Neuronal stem cell (in vitro differentiated cells): ENCODE data around the gene CPAMD8.
A peak's percentile ranks its signal among the peaks of the same experiment; 100 is the strongest.

ENCODE experiments used
- DNase-seq: peaks from one replicate; pipeline ENCODE4 v3.0.0-alpha.2; 2013; ENCODE audit warnings: low spot score
- H2AFZ ChIP-seq: one replicate; pipeline ENCODE4 v1.6.1; 2013; ENCODE audit warnings: mild to moderate bottlenecking, low read length, inconsistent platforms
- H2AK5ac ChIP-seq: 2 replicates; pipeline ENCODE4 v1.6.1; 2013; ENCODE audit warnings: low read depth, mild to moderate bottlenecking, inconsistent platforms, low read length, moderate library complexity, mixed read lengths
- H2BK120ac ChIP-seq: 2 replicates; pipeline ENCODE4 v1.6.1; 2013; ENCODE audit warnings: low read depth, mild to moderate bottlenecking, inconsistent platforms, low read length, moderate library complexity, mixed read lengths
- H2BK12ac ChIP-seq: one replicate; pipeline ENCODE4 v1.6.1; 2013; ENCODE audit warnings: low read length, inconsistent platforms
- H2BK15ac ChIP-seq: 2 replicates; pipeline ENCODE4 v1.6.1; 2013; ENCODE audit warnings: mild to moderate bottlenecking, low read length, inconsistent platforms, mixed read lengths
- H2BK5ac ChIP-seq: one replicate; pipeline ENCODE4 v1.6.1; 2013; ENCODE audit warnings: inconsistent platforms, mild to moderate bottlenecking, low read length, moderate library complexity
- H3K14ac ChIP-seq: one replicate; pipeline ENCODE4 v1.6.1; 2013; ENCODE audit warnings: low read length, inconsistent platforms
- H3K18ac ChIP-seq: 2 replicates; pipeline ENCODE4 v1.6.1; 2013; ENCODE audit warnings: low read length, inconsistent platforms
- H3K23ac ChIP-seq: 2 replicates; pipeline ENCODE4 v1.6.1; 2013; ENCODE audit warnings: low read depth, mild to moderate bottlenecking, mixed read lengths, low read length, inconsistent platforms; ENCODE audit not compliant: poor library complexity
- H3K27ac ChIP-seq: replicated peaks from 3 replicates; pipeline ENCODE4 v1.5.1; 2013; ENCODE audit warnings: low read length, inconsistent platforms
- H3K27me3 ChIP-seq, 3 experiments: 2 replicates each; pipeline ENCODE4 v1.6.1; 2013; ENCODE audit warnings: low read length in 3 of 3, mild to moderate bottlenecking in 2 of 3, inconsistent platforms in 1 of 3, low read depth in 1 of 3, mixed read lengths in 1 of 3, moderate library complexity in 1 of 3; ENCODE audit not compliant: control insufficient read depth in 3 of 3, insufficient read depth in 3 of 3
- H3K36me3 ChIP-seq, 2 donors: replicated peaks in 1 of 2; 2 replicates each; pipeline ENCODE4 v1.6.1; 2013; ENCODE audit warnings: low read length in 2 of 2; ENCODE audit not compliant: control insufficient read depth in 2 of 2, insufficient read depth in 2 of 2
- H3K4ac ChIP-seq: 2 replicates; pipeline ENCODE4 v1.6.1; 2013; ENCODE audit warnings: inconsistent platforms, mild to moderate bottlenecking, low read length, moderate library complexity
- H3K4me1 ChIP-seq, 2 donors: 1 replicate in 1 of 2; 2 replicates in 1 of 2; pipeline ENCODE4 v1.6.1; 2013; ENCODE audit warnings: low read length in 2 of 2, low read depth in 1 of 2; ENCODE audit not compliant: control insufficient read depth in 2 of 2, insufficient read depth in 1 of 2
- H3K4me2 ChIP-seq: one replicate; pipeline ENCODE4 v1.6.1; 2013; ENCODE audit warnings: mild to moderate bottlenecking, low read length, inconsistent platforms; ENCODE audit not compliant: insufficient read depth, poor library complexity, severe bottlenecking
- H3K4me3 ChIP-seq, 2 donors: 2 replicates each; pipeline ENCODE4 v1.5.1; 2013; ENCODE audit warnings: low read length in 2 of 2, mild to moderate bottlenecking in 2 of 2, inconsistent platforms in 1 of 2, moderate library complexity in 1 of 2
- H3K79me1 ChIP-seq: one replicate; pipeline ENCODE4 v1.6.1; 2013; ENCODE audit warnings: low read depth, mild to moderate bottlenecking, inconsistent platforms, low read length, moderate library complexity
- H3K9ac ChIP-seq: one replicate; pipeline ENCODE4 v1.6.1; 2013; ENCODE audit warnings: mild to moderate bottlenecking, low read depth, low read length, inconsistent platforms; ENCODE audit not compliant: poor library complexity
- H3K9me3 ChIP-seq, 2 donors: replicated peaks in 1 of 2; 2 replicates each; pipeline versions ENCODE3 to v1.6.1; 2013; ENCODE audit warnings: low read length in 2 of 2, mild to moderate bottlenecking in 2 of 2, inconsistent platforms in 1 of 2, low read depth in 1 of 2, mixed read lengths in 1 of 2, moderate library complexity in 1 of 2; ENCODE audit not compliant: control insufficient read depth in 2 of 2, insufficient read depth in 1 of 2
- H4K8ac ChIP-seq: one replicate; pipeline ENCODE4 v1.6.1; 2013; ENCODE audit warnings: low read depth, mild to moderate bottlenecking, inconsistent platforms, low read length, moderate library complexity
- H4K91ac ChIP-seq: one replicate; pipeline ENCODE4 v1.6.1; 2013; ENCODE audit warnings: low read length, low read depth, mild to moderate bottlenecking, inconsistent platforms; ENCODE audit not compliant: poor library complexity
- WGBS, 2 donors: extraction: QIAGEN DNeasy Blood & Tissue Kit; methylation state at CpG; one replicate each; pipeline ENCODE4 v1.1.7; 2013; ENCODE audit warnings: missing lambda C conversion rate in 2 of 2, mixed read lengths in 1 of 2; ENCODE audit not compliant: insufficient read length in 2 of 2, insufficient replicate concordance in 1 of 2; ENCODE audit errors: extremely low coverage in 2 of 2; 5-methylcytosine and 5-hydroxymethylcytosine counted together

The CPAMD8 gene

DNA sequence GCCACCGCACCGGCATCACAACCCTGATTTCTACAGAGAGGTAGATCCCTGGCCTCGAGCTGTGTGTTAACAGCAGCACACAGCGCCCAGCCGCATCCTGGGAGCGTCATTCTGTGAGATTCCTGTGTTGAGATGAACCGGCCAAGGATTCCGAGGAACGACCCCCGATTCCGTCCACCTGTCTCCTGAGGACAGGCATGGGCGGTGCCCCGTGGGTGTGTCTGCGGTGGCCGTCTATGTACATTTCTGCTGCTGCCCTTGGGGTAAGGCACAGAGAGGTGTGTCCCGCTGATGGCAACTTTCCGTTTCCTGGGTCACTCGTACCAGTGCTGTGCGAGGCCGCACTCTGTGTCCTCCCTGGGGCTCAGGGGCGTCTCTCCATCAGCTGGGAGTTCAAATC, 153.9 kb downstream of the CPAMD8 start:
- H3K4me1 ChIP-seq, result no peaks in the 10 kb centered on the region
- no peak overlapping the region for H3K27ac ChIP-seq
- no peak overlapping the region for H3K9ac ChIP-seq
- DNase-seq, result no peak
- H3K36me3 ChIP-seq, result peaks cover 50 to 82% of the 10 kb centered on the region in 2 donors
- no peak overlapping the region for H3K18ac ChIP-seq
- no peak overlapping the region for H2AFZ ChIP-seq
- no peak overlapping the region for H2BK120ac ChIP-seq
- no peak overlapping the region for H2BK12ac ChIP-seq
- H3K79me1 ChIP-seq, result peaks cover 17% of the 10 kb centered on the region
- no peak overlapping the region for H3K14ac ChIP-seq
- H2BK15ac ChIP-seq, result no peak overlapping the region
- no CpG with 5 or more reads among the region's 21 CpGs for WGBS, 2 donors
- peak overlapping the region; percentile 48 for H3K23ac ChIP-seq
- H3K4me3 ChIP-seq, result no peak overlapping the region
- peak overlapping the region; percentile 43 for H4K8ac ChIP-seq
- H4K91ac ChIP-seq, result no peak overlapping the region
- no peak overlapping the region for H3K4me2 ChIP-seq
- H3K9me3 ChIP-seq, result peaks cover 4 to 13% of the 10 kb centered on the region in 2 donors
- H3K4ac ChIP-seq, result no peak overlapping the region
- no peak overlapping the region for H2BK5ac ChIP-seq
- no peaks in the 10 kb centered on the region for H3K27me3 ChIP-seq
- no peak overlapping the region for H2AK5ac ChIP-seq

DNA sequence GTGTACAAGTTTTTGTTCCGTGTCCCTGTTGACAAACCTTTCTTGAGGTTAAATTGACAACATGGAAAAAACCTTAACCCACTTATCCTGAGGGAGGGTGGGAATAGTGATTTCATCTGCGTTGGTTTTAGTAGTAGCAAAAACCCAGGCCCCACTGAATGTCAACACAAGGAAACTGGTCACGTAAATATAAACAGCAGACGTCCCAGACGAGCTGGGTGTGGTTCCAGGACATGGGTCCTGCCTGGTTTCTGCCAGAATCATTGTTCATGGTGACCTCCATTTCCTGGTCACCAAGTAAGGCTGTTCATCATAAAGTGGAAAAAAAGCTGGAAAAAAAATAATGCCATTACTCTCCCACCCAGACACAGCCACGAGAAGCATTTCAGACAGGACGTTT, 154.7 kb downstream of the CPAMD8 start:
- no peaks in the 10 kb centered on the region for H3K27me3 ChIP-seq
- no peak overlapping the region for H3K9ac ChIP-seq
- H4K91ac ChIP-seq, result no peak overlapping the region
- H4K8ac ChIP-seq, result no peak overlapping the region
- no peak overlapping the region for H2AK5ac ChIP-seq
- H3K4me3 ChIP-seq, result no peak overlapping the region
- H3K14ac ChIP-seq, result no peak overlapping the region
- no peaks in the 10 kb centered on the region for H3K4me1 ChIP-seq
- WGBS, 2 donors, result no CpG with 5 or more reads among the region's 7 CpGs
- H3K36me3 ChIP-seq, result peaks cover 52 to 82% of the 10 kb centered on the region in 2 donors
- H2BK12ac ChIP-seq, result no peak overlapping the region
- no peak overlapping the region for H3K18ac ChIP-seq
- H3K4ac ChIP-seq, result no peak overlapping the region
- no peak overlapping the region for H2AFZ ChIP-seq
- no peak overlapping the region for H3K23ac ChIP-seq
- H2BK15ac ChIP-seq, result no peak overlapping the region
- peaks cover 4 to 13% of the 10 kb centered on the region in 2 donors for H3K9me3 ChIP-seq
- no peak overlapping the region for H3K4me2 ChIP-seq
- peaks cover 14% of the 10 kb centered on the region for H3K79me1 ChIP-seq
- no peak overlapping the region for H2BK5ac ChIP-seq
- no peak overlapping the region for H2BK120ac ChIP-seq
- no peak for DNase-seq
- no peak overlapping the region for H3K27ac ChIP-seq

DNA sequence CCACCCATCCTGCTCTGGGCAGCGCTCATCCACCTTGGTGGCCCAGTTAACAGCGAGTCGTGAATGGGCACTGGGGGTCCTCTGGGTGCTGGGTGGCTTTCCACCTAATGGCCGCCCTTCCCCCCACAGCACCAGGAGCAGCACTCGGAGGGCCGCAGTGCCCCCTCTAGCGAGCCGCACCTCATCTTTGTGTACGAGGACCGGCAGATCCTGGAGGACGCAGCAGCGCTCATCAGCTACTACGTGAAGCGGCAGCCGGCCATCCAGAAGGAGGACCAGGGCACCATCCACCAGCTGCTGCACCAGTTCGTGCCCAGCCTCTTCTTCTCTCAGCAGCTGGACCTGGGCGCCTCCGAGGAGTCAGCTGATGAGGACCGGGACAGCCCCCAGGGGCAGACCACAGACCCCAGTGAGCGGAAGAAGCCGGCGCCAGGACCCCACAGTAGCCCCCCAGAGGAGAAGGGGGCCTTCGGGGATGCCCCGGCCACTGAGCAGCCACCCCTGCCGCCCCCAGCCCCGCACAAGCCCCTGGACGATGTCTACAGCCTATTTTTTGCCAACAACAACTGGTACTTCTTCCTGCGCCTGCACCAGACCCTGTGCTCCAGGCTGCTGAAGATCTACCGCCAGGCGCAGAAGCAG, 157.2 kb downstream of the CPAMD8 start:
- no peak overlapping the region for H3K4ac ChIP-seq
- peaks cover 4 to 7% of the 10 kb centered on the region in 2 donors for H3K9me3 ChIP-seq
- no peak overlapping the region for H2BK120ac ChIP-seq
- H2AK5ac ChIP-seq, result no peak overlapping the region
- peaks cover 52 to 92% of the 10 kb centered on the region in 2 donors for H3K36me3 ChIP-seq
- no peaks in the 10 kb centered on the region for H3K4me1 ChIP-seq
- H2AFZ ChIP-seq, result no peak overlapping the region
- peaks cover 5% of the 10 kb centered on the region for H3K79me1 ChIP-seq
- WGBS, 2 donors, result no CpG with 5 or more reads among the region's 30 CpGs
- no peak overlapping the region for H4K91ac ChIP-seq
- no peak overlapping the region for H2BK15ac ChIP-seq
- H4K8ac ChIP-seq, result no peak overlapping the region
- H3K14ac ChIP-seq, result peak overlapping the region; percentile 21
- H3K18ac ChIP-seq, result no peak overlapping the region
- H3K27me3 ChIP-seq, result no peaks in the 10 kb centered on the region
- H3K23ac ChIP-seq, result peak overlapping the region; percentile 65
- peak overlapping the region; percentile 4 for H3K9ac ChIP-seq
- H2BK5ac ChIP-seq, result no peak overlapping the region
- H3K4me2 ChIP-seq, result no peak overlapping the region
- no peak overlapping the region for H3K4me3 ChIP-seq
- no peak overlapping the region for H2BK12ac ChIP-seq
- no peak overlapping the region for H3K27ac ChIP-seq
- DNase-seq, result no peak

DNA sequence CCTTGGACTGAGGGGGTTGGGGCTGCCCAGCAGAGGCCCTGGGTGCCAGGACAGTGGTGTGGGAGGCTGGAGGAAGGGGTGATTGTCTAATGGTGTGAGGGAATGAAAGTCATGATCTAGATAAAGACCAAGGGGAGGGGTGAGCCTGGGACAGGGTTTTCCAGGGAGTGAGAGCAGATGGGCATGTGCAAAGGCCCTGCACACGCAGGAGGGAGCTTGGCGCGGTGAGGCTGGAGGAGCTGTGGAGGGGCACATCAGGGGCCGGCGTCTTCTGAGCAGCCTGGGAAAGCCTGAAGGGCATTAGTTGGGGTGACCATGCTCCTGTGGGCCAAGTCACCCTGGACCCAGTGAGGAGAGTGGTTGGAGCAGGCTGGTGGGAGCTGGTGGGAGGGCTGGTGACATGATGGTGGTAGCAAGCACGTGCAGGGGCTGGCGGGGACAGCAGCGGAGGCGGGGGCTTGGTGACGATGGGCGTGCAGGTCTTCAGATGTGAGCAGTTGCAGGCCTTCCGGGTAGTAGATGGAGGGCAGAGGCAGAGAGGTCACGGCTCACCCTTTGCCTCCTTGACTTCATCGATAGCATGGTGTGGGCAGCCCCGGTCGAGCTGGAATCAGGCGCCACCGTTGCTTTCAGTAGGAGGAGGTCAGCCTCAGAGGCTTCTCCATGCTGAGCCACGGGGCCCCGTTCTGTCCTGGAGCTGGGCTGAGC, 158.0 kb downstream of the CPAMD8 start:
- no CpG with 5 or more reads among the region's 20 CpGs for WGBS, 2 donors
- peaks cover 55 to 96% of the 10 kb centered on the region in 2 donors for H3K36me3 ChIP-seq

More for the DNA sequence above, 158.0 kb downstream of the CPAMD8 start:
- H2BK15ac ChIP-seq, result no peak overlapping the region
- no peak overlapping the region for H2AFZ ChIP-seq
- no peak overlapping the region for H3K27ac ChIP-seq
- H3K4me1 ChIP-seq, result no peaks in the 10 kb centered on the region
- H3K23ac ChIP-seq, result peak overlapping the region; percentile 65
- no peak overlapping the region for H4K91ac ChIP-seq
- no peak overlapping the region for H3K4ac ChIP-seq
- no peak overlapping the region for H2AK5ac ChIP-seq
- H4K8ac ChIP-seq, result no peak overlapping the region
- no peak overlapping the region for H2BK12ac ChIP-seq
- no peak overlapping the region for H3K18ac ChIP-seq
- peak overlapping the region; percentile 38 for H3K14ac ChIP-seq
- DNase-seq, result no peak
- no peak overlapping the region for H3K4me2 ChIP-seq
- no peak overlapping the region for H2BK120ac ChIP-seq
- H3K9ac ChIP-seq, result no peak overlapping the region
- no peak overlapping the region for H2BK5ac ChIP-seq
- H3K79me1 ChIP-seq, result peaks cover 5% of the 10 kb centered on the region
- H3K27me3 ChIP-seq, result no peaks in the 10 kb centered on the region
- peaks cover 3 to 5% of the 10 kb centered on the region in 2 donors for H3K9me3 ChIP-seq
- H3K4me3 ChIP-seq, result no peak overlapping the region
